Fibroblast of gingiva (primary cell): ENCODE data around the gene ODF2.
"Not testable (repeated sequence)": the region's sequence is repeated elsewhere in the genome, so short reads cannot be mapped to it uniquely, and the experiment has no call there.

Source experiments
- DNase-seq: peaks from one replicate; pipeline ENCODE4 v3.0.0-alpha.2; 2011; ENCODE audit warnings: low read depth

Gene ODF2

DNA sequence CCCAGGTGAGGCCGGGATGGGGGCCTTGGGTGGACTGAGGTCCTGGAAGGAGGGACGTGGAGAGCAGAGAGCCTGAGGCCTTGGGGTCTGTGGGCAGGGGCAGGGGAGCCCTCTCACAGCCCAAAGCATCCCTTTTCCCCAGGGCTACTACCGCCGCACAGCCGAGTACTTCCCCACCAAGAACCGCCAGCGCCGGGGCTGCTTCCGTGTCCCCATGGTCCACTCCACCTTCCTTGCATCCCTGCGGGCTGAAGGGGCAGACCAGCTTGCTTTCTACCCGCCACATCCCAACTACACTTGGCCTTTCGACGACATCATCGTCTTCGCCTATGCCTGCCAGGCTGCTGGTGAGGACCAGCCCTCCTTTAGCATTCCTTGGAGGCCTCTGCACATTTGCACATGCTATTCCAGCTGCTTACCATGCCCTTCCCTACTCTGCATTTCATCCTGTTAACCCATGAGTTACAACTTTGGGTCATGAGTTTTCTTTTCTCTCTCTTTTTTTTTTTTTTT is 31.5 kb upstream of the ODF2 start:
- DNase-seq, result no peak

- DNase-seq, result no peak
These were observed 26.9 kb upstream of the ODF2 start for GRCh38 chr9:128428644-128429512.

GRCh38 chr9:128429513-128430086 is 26.2 kb upstream of the ODF2 start:
- no peak for DNase-seq

DNA sequence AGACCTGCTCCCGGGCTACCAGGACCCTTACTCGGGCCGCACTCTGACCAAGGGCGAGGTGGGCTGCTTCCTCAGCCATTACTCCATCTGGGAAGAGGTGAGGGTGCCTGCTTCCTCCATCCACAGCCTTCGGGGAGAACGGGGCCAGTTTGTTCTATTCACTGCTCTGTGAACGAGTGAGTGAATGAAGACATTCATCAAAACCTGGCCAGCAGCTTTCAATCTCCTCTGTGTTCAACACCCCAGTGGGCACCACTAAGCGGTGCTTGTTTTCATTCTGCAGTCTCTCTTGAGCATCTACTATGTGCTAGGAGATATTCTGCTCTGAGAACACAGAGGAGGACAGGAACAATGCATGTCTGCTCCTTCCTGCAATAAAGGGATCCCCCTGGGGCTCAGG is 24.6 kb upstream of the ODF2 start:
- DNase-seq, result no peak

DNA sequence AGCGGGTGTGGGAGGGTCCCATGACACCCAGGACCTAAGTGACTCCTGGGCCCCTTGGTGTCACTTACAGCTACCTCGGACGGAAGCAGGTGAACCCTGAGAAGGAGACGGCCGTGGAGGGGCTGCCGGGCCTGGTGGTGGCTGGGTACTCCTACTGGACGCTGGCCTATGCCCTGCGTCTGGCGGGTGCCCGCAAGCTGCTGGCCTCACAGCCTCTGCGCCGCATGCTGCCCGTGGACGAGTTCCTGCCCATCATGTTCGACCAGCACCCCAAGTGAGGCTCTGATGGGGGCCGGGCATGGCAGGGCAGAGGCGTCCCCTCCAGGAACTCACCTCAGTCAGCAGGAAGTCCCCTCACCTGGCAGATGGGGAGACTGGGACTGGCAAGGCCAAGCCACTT is 21.5 kb upstream of the ODF2 start:
- DNase-seq, result no peak

GRCh38 chr9:128435611-128436010 is 20.2 kb upstream of the ODF2 start:
- no peak for DNase-seq

DNA sequence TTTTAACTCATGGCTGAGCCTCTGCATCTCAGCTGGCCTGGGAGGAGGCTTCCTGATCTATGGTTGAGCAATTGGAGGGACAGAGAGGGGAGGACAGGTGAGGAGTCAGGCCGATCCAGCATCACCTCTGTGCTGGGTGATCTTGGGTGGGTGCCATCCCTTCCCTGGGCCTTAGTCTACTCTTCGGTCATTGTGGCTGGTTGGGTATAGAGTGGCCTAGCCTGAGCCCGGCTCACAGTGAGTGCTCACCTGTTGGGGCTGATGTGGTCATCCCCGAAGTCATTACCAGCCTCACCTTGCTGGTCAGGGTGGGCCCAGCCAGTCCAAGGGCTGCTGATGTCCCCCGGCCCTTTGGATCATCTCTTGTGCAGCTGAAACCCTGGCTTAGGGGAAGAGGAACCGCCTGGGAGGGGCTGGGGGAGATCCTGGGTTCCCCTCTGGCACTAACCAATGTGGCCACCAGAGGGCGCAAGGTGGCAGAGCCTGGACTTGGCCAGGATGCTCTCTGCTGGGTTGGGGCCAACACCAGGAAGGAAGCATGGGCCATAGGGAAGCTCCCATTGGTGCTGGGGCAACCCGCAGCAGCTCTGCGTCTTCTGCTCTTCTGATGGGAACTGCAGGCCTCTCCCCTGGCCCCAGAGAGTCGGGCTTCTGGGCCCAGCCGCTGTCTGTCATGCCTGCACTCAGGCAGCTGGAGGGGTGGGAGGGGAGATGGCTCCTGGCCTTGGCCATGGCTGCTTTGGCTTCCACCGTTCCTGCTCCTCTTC is 17.3 kb upstream of the ODF2 start:
- DNase-seq, result peak; percentile 71

GRCh38 chr9:128439273-128439672 is 16.5 kb upstream of the ODF2 start:
- DNase-seq, result no peak

DNA sequence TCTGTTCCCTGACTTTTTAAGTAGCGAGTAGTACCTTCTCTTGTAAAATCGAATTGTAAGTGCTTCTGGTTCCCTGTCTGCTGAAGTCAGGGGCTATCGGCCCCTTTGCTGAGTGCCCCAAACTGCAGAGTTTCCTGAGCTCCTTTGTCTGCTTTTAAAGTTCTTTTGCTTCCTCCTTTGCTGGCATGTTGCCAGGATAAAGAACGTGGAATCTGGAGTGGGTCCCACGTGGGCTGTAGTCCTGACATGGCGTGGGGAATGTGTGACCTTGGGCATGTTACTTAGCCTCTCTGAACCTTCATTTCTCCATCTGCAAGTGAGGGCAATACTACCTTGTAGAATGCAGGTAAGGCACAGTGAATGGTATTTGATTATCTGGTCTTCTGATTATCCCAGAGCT is 13.7 kb upstream of the ODF2 start:
- DNase-seq, result no peak

DNA sequence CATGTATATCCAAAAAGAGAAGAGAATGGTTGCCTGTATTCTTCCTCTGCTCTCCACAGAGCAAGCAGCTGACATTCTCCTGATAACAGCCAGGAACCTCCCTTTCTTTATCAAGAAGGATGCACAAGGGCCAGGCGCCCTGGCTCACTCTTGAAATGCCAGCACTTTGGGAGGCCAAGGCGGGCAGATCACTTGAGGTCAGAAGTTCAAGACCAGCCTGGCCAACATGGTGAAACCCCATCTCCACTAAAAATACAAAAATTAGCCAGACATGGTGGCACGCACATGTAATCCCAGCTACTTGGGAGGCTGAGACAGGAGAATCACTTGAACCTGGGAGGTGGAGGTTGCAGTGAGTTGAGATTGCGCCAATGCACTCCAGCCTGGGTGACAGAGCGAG is 9.3 kb upstream of the ODF2 start:
- not testable (repeated sequence) for DNase-seq

- DNase-seq, result no peak
These were observed 7.1 kb upstream of the ODF2 start for GRCh38 chr9:128448746-128449145.

GRCh38 chr9:128454991-128455390 is 815 bp upstream of the ODF2 start:
- no peak for DNase-seq

GRCh38 chr9:128456613-128457061 is 831 bp downstream of the ODF2 start:
- peak; percentile 71 for DNase-seq

DNA sequence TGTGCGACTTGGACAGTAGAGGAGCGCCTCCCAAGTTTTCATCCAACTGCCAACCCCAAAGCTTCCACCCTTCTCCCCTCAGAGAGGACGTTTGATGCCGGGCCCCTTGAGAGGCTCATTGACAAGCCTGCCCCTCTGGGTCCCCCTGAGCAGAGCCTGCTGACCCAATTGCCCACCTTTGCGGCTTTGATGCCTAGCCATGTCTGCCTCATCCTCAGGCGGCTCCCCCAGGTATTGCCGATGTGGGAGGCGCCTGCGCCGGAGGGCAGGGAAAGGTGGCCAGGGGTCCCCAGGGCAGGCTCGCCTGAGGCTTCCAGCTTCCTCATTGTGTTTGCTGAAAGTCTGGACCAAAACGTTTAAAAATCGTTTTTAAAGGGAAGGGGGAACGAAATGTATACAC is 1.4 kb downstream of the ODF2 start:
- no peak for DNase-seq

- no peak for DNase-seq
These were observed 3.2 kb downstream of the ODF2 start for GRCh38 chr9:128459011-128459410.

DNA sequence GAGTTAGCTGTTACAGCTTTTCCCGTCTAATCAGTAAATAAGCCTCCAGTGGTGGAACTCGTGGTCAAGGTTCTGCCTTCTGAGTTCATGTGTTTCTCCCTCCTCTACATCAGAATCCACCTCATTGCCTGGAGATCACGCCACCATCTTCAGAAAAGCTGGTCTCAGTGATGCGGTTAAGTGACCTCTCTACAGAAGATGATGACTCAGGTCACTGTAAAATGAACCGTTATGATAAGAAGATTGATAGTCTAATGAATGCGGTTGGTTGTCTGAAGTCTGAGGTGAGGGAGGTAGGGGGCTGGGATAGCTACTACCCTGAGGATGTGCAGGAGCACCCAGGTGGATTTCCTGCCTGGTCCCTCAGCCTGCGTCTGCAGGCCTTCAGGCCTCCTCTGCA is 13.3 kb downstream of the ODF2 start:
- DNase-seq, result no peak

DNA sequence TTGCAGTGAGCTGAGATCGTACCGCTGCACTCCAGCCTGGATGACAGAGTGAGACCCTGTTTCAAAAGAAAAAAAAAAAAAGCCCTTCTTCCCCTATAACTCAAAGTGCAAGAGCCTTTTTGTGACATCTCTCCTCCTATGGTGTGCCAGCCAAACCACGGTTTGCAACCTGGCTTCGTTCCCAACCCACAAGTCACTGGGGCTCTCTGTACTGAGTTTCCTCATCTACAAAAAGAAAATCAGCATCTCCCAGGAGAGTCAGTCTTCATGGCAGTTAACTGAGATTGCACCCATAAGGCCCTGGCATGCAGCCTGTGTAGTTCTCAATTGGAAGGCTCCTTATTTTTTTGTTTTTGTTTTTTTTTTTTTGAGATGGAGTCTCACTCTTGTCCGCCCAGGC is 14.8 kb downstream of the ODF2 start:
- peak; percentile 88 for DNase-seq

GRCh38 chr9:128473104-128473503 is 17.3 kb downstream of the ODF2 start:
- DNase-seq, result no peak

GRCh38 chr9:128475867-128476266 is 20.1 kb downstream of the ODF2 start:
- no peak for DNase-seq

GRCh38 chr9:128479262-128479661 is 23.5 kb downstream of the ODF2 start:
- DNase-seq, result no peak

GRCh38 chr9:128481561-128481960 is 25.8 kb downstream of the ODF2 start:
- no peak for DNase-seq

- DNase-seq, result no peak
These were observed 26.4 kb downstream of the ODF2 start for GRCh38 chr9:128482186-128482585.
